LNCaP clone FGC (cell line): ENCODE data around the gene KRT25.

Experiments used
- DNase-seq: peaks from one replicate; pipeline ENCODE4 v3.0.0-alpha.2; 2011; ENCODE audit warnings: low read depth
- H3K4me3 ChIP-seq: 2 replicates; pipeline ENCODE4 v1.5.1; 2011; ENCODE audit warnings: mild to moderate bottlenecking, low read depth, low read length, control low read depth
- CTCF ChIP-seq: IDR thresholded peaks from 2 replicates; pipeline ENCODE4 v1.5.1; 2012; ENCODE audit warnings: mild to moderate bottlenecking; ENCODE audit not compliant: control insufficient read depth, insufficient read depth; ENCODE audit errors: extremely low read depth

The KRT25 gene

DNA sequence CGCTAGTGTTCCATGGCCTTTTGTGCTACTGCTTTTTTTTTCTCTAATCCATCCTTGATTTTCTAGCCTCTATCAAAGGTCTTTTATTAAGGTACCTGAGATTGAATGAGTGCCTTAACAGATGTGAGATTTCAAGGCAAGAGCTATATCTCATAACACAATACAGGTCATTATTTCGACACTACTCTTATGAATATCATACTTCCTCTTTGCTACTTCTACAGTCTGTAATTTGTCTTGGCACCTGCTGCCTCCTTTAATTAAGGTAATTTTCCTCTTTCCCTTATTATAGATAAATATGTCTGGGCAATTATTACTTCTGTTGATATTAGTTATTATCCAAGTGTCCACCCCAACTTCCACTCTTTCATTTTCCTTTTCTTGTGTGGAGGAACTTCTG, 39.3 kb upstream of the KRT25 start:
- no peak overlapping the region for H3K4me3 ChIP-seq
- no peak for DNase-seq
- TF ChIP-seq CTCF: no peak

GRCh38 chr17:40793832-40794231, 38.7 kb upstream of the KRT25 start:
- TF ChIP-seq CTCF: no peak
- no peak for DNase-seq
- H3K4me3 ChIP-seq: no peak overlapping the region

GRCh38 chr17:40791787-40792436, 36.8 kb upstream of the KRT25 start:
- peak; percentile 46 for DNase-seq

DNA sequence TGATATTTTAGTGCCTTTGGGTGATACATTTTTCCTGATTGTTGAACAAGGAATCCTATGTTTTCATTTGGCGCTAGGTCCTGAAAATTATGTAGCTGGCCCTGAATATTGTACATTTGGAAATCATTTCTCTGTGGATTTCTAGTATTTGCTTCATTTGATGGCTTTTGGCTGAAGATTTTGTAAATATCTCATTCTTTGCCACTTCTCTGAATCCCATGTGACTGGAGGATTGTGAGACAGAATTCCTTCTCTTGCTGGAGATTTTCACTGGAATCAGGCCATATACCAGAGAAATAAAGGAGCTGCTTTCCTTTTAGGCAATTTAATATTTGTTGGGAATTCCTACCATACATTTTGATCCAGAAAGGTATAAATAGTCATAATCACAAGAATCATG, 36.0 kb upstream of the KRT25 start:
- no peak overlapping the region for H3K4me3 ChIP-seq
- DNase-seq: no peak

More at GRCh38 chr17:40791787-40792436, 36.8 kb upstream of the KRT25 start:
- no peak overlapping the region for H3K4me3 ChIP-seq
- peak; percentile 66 for TF ChIP-seq CTCF

DNA sequence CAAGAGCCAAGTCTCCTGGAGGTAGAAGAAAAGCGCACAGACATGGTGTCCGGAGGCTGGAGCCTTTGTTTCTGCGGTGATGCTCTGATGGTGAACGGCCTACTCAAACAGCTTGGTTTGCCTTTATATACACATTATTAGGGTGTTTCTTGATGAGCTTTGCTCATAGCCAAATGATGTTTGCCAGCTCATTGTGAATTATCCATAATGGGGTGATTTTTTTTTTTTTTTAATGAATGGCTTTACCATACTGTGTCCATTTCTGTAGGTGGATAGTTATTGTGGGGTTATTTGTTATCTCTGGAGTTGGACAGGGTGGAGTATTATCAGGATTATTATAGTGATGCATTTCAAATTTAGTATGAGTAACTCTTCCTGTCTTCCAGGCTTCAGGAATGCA, 27.3 kb upstream of the KRT25 start, which contains the start of gene KRT27:
Gene KRT27, minus strand, starts transcription at position 101 of the 400 bp plus-strand sequence. Its CDS starts 57 bp downstream, at position 44.
- no peak within 1 kb of the TSS for H3K4me3 ChIP-seq
- DNase-seq: no peak
- no peak for TF ChIP-seq CTCF

More for the DNA sequence above, 36.0 kb upstream of the KRT25 start:
- no peak for TF ChIP-seq CTCF

DNA sequence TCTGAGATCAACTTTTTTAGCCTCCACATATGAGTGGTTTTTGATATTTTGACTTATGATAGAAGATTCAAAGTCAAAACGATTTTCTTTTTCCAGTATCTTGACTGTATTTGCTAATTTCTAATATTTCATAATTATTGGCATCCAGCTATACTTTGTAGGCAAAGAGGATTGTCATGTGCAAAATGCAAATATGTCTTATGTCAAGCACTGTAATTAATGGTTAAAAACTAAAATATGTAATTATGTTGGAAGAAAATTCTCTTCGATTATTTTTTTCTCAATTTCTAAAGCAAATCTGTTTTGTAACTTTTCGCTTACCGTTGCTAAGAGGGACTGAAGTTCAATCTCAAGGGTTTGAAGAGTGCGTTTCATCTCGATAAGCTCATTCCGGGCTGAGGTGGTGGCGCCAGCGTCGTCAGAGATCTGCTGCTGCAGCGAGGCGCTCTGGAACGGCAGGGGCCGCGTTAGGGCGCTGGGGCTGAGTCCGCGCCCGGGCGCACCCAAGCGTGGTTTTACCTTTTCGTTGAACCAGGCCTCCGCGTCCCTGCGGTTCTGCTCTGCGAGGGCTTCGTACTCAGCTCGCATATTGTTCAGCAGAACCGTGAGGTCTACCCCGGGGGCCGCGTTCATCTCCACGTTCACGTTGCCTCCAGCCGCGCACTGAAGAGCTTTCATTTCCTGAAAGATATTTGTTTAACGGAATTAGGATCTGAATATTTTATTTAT, 24.2 kb upstream of the KRT25 start:
- no peak overlapping the region for H3K4me3 ChIP-seq
- no peak for DNase-seq
- TF ChIP-seq CTCF: no peak
